Measurements from ENCODE around the gene NEDD4. TPM values are rescaled to one million over a fixed set of nuclear protein-coding genes. Genes with fewer than 3 reads are reported as not detected.

The NEDD4 gene
- total RNA-seq, 1 donor from 2014 or later, result 24.1 TPM

- H3K9me3 Mint-ChIP-seq (ENCODE audit: unreplicated experiment), result no peaks in the 10 kb centered on the region
- no peak overlapping the region for H3K27ac Mint-ChIP-seq (ENCODE audit: unreplicated experiment)
- TF ChIP-seq CTCF (IDR thresholded peaks at IDR 0.05), result no peak
- no peak for DNase-seq (ENCODE audit: extremely low spot score, unreplicated experiment)
- no peaks in the 10 kb centered on the region for H3K27me3 Mint-ChIP-seq (ENCODE audit: unreplicated experiment)
- H3K36me3 Mint-ChIP-seq (ENCODE audit: unreplicated experiment), result no peaks in the 10 kb centered on the region
- no peak overlapping the region for H3K4me3 Mint-ChIP-seq (ENCODE audit: unreplicated experiment)
- H3K4me1 Mint-ChIP-seq (ENCODE audit: unreplicated experiment), result peaks cover 9% of the 10 kb centered on the region
Observed at GRCh38 chr15:55816017-55816416, 177.4 kb downstream of the NEDD4 start.

- Mint-ChIP-seq H3K36me3 (ENCODE audit: unreplicated experiment) (no peaks in the 10 kb centered on the region), H3K4me1 (ENCODE audit: unreplicated experiment) (peaks cover 10% of the 10 kb centered on the region), H3K27me3 (ENCODE audit: unreplicated experiment) (peaks cover 22% of the 10 kb centered on the region), H3K9me3 (ENCODE audit: unreplicated experiment) (no peaks in the 10 kb centered on the region), H3K27ac (ENCODE audit: unreplicated experiment) (no peak overlapping the region), H3K4me3 (ENCODE audit: unreplicated experiment) (no peak overlapping the region)
- no peak for TF ChIP-seq CTCF (IDR thresholded peaks at IDR 0.05)
- DNase-seq (ENCODE audit: extremely low spot score, unreplicated experiment), result no peak
Observed at GRCh38 chr15:55802600-55803376, 190.6 kb downstream of the NEDD4 start.

GRCh38 chr15:55800216-55800615 lies 193.2 kb downstream of the NEDD4 start:
- Mint-ChIP-seq H3K9me3 (ENCODE audit: unreplicated experiment) (no peaks in the 10 kb centered on the region), H3K27ac (ENCODE audit: unreplicated experiment) (no peak overlapping the region), H3K4me1 (ENCODE audit: unreplicated experiment) (peaks cover 14% of the 10 kb centered on the region), H3K36me3 (ENCODE audit: unreplicated experiment) (no peaks in the 10 kb centered on the region), H3K4me3 (ENCODE audit: unreplicated experiment) (no peak overlapping the region), H3K27me3 (ENCODE audit: unreplicated experiment) (peaks cover 5% of the 10 kb centered on the region)
- no peak for DNase-seq (ENCODE audit: extremely low spot score, unreplicated experiment)
- TF ChIP-seq CTCF (IDR thresholded peaks at IDR 0.05), result no peak

- no peaks in the 10 kb centered on the region for H3K9me3 Mint-ChIP-seq (ENCODE audit: unreplicated experiment)
Observed at GRCh38 chr15:55799291-55800212, 193.9 kb downstream of the NEDD4 start.

More at GRCh38 chr15:55799291-55800212, 193.9 kb downstream of the NEDD4 start:
- TF ChIP-seq CTCF (IDR thresholded peaks at IDR 0.05), result peak; percentile 67
- no peak overlapping the region for H3K27ac Mint-ChIP-seq (ENCODE audit: unreplicated experiment)
- H3K4me3 Mint-ChIP-seq (ENCODE audit: unreplicated experiment), result no peak overlapping the region
- no peaks in the 10 kb centered on the region for H3K36me3 Mint-ChIP-seq (ENCODE audit: unreplicated experiment)
- H3K27me3 Mint-ChIP-seq (ENCODE audit: unreplicated experiment), result no peaks in the 10 kb centered on the region
- peaks cover 14% of the 10 kb centered on the region for H3K4me1 Mint-ChIP-seq (ENCODE audit: unreplicated experiment)
- DNase-seq (ENCODE audit: extremely low spot score, unreplicated experiment), result no peak

Measured in osteocyte (in vitro differentiated cells).